ENCODE data around the gene TLE1.
"Not testable (repeated sequence)": the region's sequence is repeated elsewhere in the genome, so short reads cannot be mapped to it uniquely, and the experiment has no call there.

TLE1 gene

GRCh38 chr9:81598123-81598497 is 91.2 kb downstream of the TLE1 start:
- DNase-seq (ENCODE audit: low read depth) = no peak
- H3K4me3 ChIP-seq (ENCODE audit: low read depth, low read length) = no peak overlapping the region
- TF ChIP-seq POLR2A (IDR thresholded peaks at IDR 0.05; ENCODE audit: extremely low read depth, insufficient read length) = no peak
- no peak for TF ChIP-seq MYC (IDR thresholded peaks at IDR 0.05; ENCODE audit: low read depth, low read length)
- no peak for TF ChIP-seq CTCF (IDR thresholded peaks at IDR 0.05; ENCODE audit: low read depth, low read length)
- TF ChIP-seq, protein P1, sequence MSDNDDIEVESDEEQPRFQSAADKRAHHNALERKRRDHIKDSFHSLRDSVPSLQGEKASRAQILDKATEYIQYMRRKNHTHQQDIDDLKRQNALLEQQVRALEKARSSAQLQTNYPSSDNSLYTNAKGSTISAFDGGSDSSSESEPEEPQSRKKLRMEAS (IDR thresholded peaks at IDR 0.05; ENCODE audit: low read depth, low read length) = no peak

- TF ChIP-seq MYC (IDR thresholded peaks at IDR 0.05; ENCODE audit: low read depth, low read length) (no peak), POLR2A (IDR thresholded peaks at IDR 0.05; ENCODE audit: extremely low read depth, insufficient read length) (no peak)
- TF ChIP-seq, protein P1 (IDR thresholded peaks at IDR 0.05; ENCODE audit: low read depth, low read length) = no peak
- no peak overlapping the region for H3K4me3 ChIP-seq (ENCODE audit: low read depth, low read length)
- DNase-seq (ENCODE audit: low read depth) = no peak
Measured at GRCh38 chr9:81597419-81598122, 91.8 kb downstream of the TLE1 start.

DNA sequence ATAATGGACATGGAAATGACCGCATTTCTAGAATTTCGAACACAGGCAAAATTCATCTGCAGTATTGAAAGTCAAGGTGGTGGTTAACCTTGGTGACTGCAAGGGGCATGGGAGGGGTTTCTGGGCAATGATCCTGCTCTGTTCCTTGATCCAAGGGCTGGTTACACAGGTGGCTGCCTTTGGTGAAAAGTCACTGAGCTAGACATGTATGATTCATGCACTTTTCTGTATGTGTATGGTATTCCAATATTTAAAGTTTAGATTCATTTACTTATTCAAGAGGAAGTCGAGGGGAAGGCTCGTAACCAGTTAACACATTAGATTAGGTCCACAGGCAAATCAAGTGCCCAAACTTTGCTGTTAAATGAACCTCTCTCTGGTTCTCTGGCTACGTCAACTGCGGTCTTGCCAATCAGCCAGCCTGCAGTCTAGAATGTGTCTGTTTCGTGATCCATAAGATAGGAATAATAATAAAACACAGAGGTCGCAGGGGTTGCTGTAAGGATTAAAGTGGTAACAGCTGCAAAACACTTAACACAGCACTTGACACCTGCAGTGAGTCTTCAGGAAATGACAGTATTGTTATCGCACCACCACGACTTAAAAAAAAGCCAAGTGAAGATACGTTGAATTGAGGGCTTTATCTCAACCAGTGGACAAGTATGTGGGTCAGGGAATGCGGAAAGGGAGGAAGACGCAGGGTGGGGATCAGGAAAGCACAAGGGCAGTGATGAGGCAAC is 92.5 kb downstream of the TLE1 start:
- no peak overlapping the region for H3K4me3 ChIP-seq (ENCODE audit: low read depth, low read length)
- no peak for DNase-seq (ENCODE audit: low read depth)
- TF ChIP-seq MYC (IDR thresholded peaks at IDR 0.05; ENCODE audit: low read depth, low read length) = no peak
- TF ChIP-seq POLR2A (IDR thresholded peaks at IDR 0.05; ENCODE audit: extremely low read depth, insufficient read length) = no peak
- TF ChIP-seq CTCF (IDR thresholded peaks at IDR 0.05; ENCODE audit: low read depth, low read length) = no peak
- TF ChIP-seq, protein P1 (IDR thresholded peaks at IDR 0.05; ENCODE audit: low read depth, low read length) = no peak

DNA sequence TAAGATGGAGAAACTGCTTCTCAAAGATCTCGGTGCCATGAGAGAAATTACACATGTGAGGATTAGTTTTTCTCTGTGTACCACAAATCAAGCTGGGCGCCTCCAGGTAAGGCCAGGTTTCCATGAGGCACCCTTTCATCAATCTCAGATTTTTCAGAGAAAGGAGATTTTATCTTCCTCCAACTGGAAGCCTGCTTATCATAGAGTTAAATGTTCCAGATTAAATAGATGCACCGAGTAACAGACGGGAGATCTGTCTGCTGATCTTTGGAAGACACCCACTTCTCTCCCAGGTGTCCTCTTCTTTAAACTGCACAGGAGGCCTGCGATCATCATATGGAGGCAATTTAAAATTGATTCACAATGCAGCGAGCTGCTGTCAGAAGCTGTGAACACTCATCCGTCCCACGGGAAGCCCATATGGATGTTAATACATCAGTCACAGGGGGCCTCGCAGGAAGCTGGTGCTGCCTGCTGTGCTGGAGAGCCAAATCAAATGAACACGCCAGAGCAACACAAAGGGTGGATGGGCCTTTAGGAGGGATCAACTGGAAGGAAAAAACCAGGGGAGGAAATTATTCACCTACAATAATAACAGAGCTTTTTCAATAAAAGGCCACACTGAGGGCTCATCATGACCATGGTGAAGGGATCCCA is 93.3 kb downstream of the TLE1 start:
- DNase-seq (ENCODE audit: low read depth) = no peak
- no peak overlapping the region for H3K4me3 ChIP-seq (ENCODE audit: low read depth, low read length)
- TF ChIP-seq POLR2A (IDR thresholded peaks at IDR 0.05; ENCODE audit: extremely low read depth, insufficient read length) = no peak
- TF ChIP-seq MYC (IDR thresholded peaks at IDR 0.05; ENCODE audit: low read depth, low read length) = no peak
- no peak for TF ChIP-seq CTCF (IDR thresholded peaks at IDR 0.05; ENCODE audit: low read depth, low read length)
- TF ChIP-seq, protein P1 (IDR thresholded peaks at IDR 0.05; ENCODE audit: low read depth, low read length) = no peak

GRCh38 chr9:81595293-81595692 is 94.1 kb downstream of the TLE1 start:
- not testable (repeated sequence) for DNase-seq (ENCODE audit: low read depth); H3K4me3 ChIP-seq (ENCODE audit: low read depth, low read length)

DNA sequence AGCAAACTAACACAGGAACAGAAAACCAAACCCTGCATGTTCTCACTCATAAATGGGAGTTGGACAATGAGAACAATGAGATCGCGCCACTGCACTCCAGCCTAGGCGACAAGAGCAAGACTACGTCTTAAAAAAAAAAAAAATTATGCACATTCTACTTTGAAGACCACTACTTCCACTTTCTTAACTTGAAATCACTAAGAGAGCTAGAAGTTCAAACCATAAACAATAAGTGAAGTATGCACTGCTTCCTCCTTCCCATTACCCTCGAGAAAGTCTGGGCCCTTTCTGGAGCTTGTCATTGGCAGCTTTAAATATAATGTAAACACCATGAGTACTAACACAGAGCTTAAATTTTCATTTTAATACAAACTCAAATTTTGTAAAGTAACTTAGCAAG is 94.9 kb downstream of the TLE1 start:
- DNase-seq (ENCODE audit: low read depth) = no peak
- no peak for TF ChIP-seq CTCF (IDR thresholded peaks at IDR 0.05; ENCODE audit: low read depth, low read length)
- no peak overlapping the region for H3K4me3 ChIP-seq (ENCODE audit: low read depth, low read length)

Measured in NB4 (cell line).